Fibroblast of skin of abdomen (primary cell): ENCODE data around the gene MKS1.

Source experiments
- DNase-seq: peaks from one replicate; pipeline ENCODE4 v3.0.0-alpha.2; 2013

Gene MKS1

GRCh38 chr17:58158181-58158580 lies 60.9 kb downstream of the MKS1 start:
- no peak for DNase-seq

GRCh38 chr17:58156839-58157803 lies 61.9 kb downstream of the MKS1 start:
- no peak for DNase-seq
